ENCODE results near the gene OR3A2. TPM values are rescaled to one million over a fixed set of nuclear protein-coding genes. Genes with fewer than 3 reads are reported as not detected.
"Not testable (repeated sequence)": the region's sequence is repeated elsewhere in the genome, so short reads cannot be mapped to it uniquely, and the experiment has no call there.

OR3A2 gene
- total RNA-seq, 1 donor from 2014 or later: not detected

- no peaks in the 10 kb centered on the region for H3K36me3 ChIP-seq
- H3K27ac ChIP-seq: no peak overlapping the region
- DNase-seq (ENCODE audit: extremely low spot score in 2 of 2): no peak
- TF ChIP-seq, protein P1, sequence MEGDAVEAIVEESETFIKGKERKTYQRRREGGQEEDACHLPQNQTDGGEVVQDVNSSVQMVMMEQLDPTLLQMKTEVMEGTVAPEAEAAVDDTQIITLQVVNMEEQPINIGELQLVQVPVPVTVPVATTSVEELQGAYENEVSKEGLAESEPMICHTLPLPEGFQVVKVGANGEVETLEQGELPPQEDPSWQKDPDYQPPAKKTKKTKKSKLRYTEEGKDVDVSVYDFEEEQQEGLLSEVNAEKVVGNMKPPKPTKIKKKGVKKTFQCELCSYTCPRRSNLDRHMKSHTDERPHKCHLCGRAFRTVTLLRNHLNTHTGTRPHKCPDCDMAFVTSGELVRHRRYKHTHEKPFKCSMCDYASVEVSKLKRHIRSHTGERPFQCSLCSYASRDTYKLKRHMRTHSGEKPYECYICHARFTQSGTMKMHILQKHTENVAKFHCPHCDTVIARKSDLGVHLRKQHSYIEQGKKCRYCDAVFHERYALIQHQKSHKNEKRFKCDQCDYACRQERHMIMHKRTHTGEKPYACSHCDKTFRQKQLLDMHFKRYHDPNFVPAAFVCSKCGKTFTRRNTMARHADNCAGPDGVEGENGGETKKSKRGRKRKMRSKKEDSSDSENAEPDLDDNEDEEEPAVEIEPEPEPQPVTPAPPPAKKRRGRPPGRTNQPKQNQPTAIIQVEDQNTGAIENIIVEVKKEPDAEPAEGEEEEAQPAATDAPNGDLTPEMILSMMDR (IDR thresholded peaks at IDR 0.05): no peak
- no peak for TF ChIP-seq POLR2A (IDR thresholded peaks at IDR 0.05)
- no peak for TF ChIP-seq POLR2AphosphoS5 (IDR thresholded peaks at IDR 0.05; ENCODE audit: insufficient read depth in 1 of 2, low read depth in 1 of 2)
- intact Hi-C loops (cut with DNase I): no loop called here
- no peaks in the 10 kb centered on the region for H3K27me3 ChIP-seq
- no peaks in the 10 kb centered on the region for H3K9me3 ChIP-seq
- H3K4me3 ChIP-seq: no peak overlapping the region
- no peaks in the 10 kb centered on the region for H3K4me1 ChIP-seq
Measured at GRCh38 chr17:3316836-3317235, 69.3 kb downstream of the OR3A2 start.

- no peaks in the 10 kb centered on the region for H3K27me3 ChIP-seq
- no peak overlapping the region for H3K4me3 ChIP-seq
- DNase-seq (ENCODE audit: extremely low spot score in 2 of 2): no peak
- intact Hi-C loops (cut with DNase I): no loop called here
- no peaks in the 10 kb centered on the region for H3K4me1 ChIP-seq
- no peak overlapping the region for H3K27ac ChIP-seq
- no peaks in the 10 kb centered on the region for H3K36me3 ChIP-seq
- TF ChIP-seq POLR2A (IDR thresholded peaks at IDR 0.05): no peak
- TF ChIP-seq, protein P1 (IDR thresholded peaks at IDR 0.05): no peak
- no peak for TF ChIP-seq POLR2AphosphoS5 (IDR thresholded peaks at IDR 0.05; ENCODE audit: insufficient read depth in 1 of 2, low read depth in 1 of 2)
- H3K9me3 ChIP-seq: no peaks in the 10 kb centered on the region
Measured at GRCh38 chr17:3308603-3309002, 77.5 kb downstream of the OR3A2 start.

GRCh38 chr17:3298260-3298659 is 87.8 kb downstream of the OR3A2 start, which contains the start of gene OR3A1:
Gene OR3A1, minus strand, starts transcription at chr17:3298360. Its CDS starts 5,778 bp downstream, at chr17:3292582.
- intact Hi-C loops (cut with DNase I): no loop called here
- TF ChIP-seq, protein P1 (IDR thresholded peaks at IDR 0.05): no peak
- TF ChIP-seq POLR2A (IDR thresholded peaks at IDR 0.05) (no peak), POLR2AphosphoS5 (IDR thresholded peaks at IDR 0.05; ENCODE audit: insufficient read depth in 1 of 2, low read depth in 1 of 2) (no peak)

GRCh38 chr17:3295632-3296031 is 90.5 kb downstream of the OR3A2 start:
- Histone ChIP-seq H3K9me3 (no peaks in the 10 kb centered on the region), H3K27me3 (no peaks in the 10 kb centered on the region), H3K4me1 (no peaks in the 10 kb centered on the region), H3K36me3 (no peaks in the 10 kb centered on the region), H3K4me3 (no peak overlapping the region), H3K27ac (no peak overlapping the region)
- no peak for DNase-seq (ENCODE audit: extremely low spot score in 2 of 2)
- TF ChIP-seq, protein P1 (IDR thresholded peaks at IDR 0.05): no peak
- TF ChIP-seq POLR2AphosphoS5 (IDR thresholded peaks at IDR 0.05; ENCODE audit: insufficient read depth in 1 of 2, low read depth in 1 of 2) (no peak), POLR2A (IDR thresholded peaks at IDR 0.05) (no peak)
- intact Hi-C loops (cut with DNase I): no loop called here

More at GRCh38 chr17:3298260-3298659, 87.8 kb downstream of the OR3A2 start, which contains the start of gene OR3A1:
- H3K27me3 ChIP-seq: no peaks in the 10 kb centered on the region
- H3K4me1 ChIP-seq: no peaks in the 10 kb centered on the region
- no peaks in the 10 kb centered on the region for H3K36me3 ChIP-seq
- H3K4me3 ChIP-seq: no peak within 1 kb of the TSS
- DNase-seq (ENCODE audit: extremely low spot score in 2 of 2): no peak
- H3K27ac ChIP-seq: no peak within 1 kb of the TSS
- H3K9me3 ChIP-seq: no peaks in the 10 kb centered on the region

GRCh38 chr17:3293548-3293947 is 92.6 kb downstream of the OR3A2 start:
- H3K4me1 ChIP-seq; H3K36me3 ChIP-seq; H3K4me3 ChIP-seq; H3K27ac ChIP-seq; H3K27me3 ChIP-seq; H3K9me3 ChIP-seq; intact Hi-C loops (cut with DNase I); DNase-seq (ENCODE audit: extremely low spot score in 2 of 2): not testable (repeated sequence)
